HG02970 (cell line): ENCODE results near the gene TNIP1.

Source experiments
- ATAC-seq: cut with Tn5 transposase; IDR thresholded peaks from one replicate; pipeline ENCODE4 v1.9.1; 2021; ENCODE audit warnings: mild to moderate bottlenecking, moderate library complexity, moderate number of reproducible peaks; ENCODE audit not compliant: unreplicated experiment, low FRiP score

TNIP1 gene, protein sequence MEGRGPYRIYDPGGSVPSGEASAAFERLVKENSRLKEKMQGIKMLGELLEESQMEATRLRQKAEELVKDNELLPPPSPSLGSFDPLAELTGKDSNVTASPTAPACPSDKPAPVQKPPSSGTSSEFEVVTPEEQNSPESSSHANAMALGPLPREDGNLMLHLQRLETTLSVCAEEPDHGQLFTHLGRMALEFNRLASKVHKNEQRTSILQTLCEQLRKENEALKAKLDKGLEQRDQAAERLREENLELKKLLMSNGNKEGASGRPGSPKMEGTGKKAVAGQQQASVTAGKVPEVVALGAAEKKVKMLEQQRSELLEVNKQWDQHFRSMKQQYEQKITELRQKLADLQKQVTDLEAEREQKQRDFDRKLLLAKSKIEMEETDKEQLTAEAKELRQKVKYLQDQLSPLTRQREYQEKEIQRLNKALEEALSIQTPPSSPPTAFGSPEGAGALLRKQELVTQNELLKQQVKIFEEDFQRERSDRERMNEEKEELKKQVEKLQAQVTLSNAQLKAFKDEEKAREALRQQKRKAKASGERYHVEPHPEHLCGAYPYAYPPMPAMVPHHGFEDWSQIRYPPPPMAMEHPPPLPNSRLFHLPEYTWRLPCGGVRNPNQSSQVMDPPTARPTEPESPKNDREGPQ

DNA sequence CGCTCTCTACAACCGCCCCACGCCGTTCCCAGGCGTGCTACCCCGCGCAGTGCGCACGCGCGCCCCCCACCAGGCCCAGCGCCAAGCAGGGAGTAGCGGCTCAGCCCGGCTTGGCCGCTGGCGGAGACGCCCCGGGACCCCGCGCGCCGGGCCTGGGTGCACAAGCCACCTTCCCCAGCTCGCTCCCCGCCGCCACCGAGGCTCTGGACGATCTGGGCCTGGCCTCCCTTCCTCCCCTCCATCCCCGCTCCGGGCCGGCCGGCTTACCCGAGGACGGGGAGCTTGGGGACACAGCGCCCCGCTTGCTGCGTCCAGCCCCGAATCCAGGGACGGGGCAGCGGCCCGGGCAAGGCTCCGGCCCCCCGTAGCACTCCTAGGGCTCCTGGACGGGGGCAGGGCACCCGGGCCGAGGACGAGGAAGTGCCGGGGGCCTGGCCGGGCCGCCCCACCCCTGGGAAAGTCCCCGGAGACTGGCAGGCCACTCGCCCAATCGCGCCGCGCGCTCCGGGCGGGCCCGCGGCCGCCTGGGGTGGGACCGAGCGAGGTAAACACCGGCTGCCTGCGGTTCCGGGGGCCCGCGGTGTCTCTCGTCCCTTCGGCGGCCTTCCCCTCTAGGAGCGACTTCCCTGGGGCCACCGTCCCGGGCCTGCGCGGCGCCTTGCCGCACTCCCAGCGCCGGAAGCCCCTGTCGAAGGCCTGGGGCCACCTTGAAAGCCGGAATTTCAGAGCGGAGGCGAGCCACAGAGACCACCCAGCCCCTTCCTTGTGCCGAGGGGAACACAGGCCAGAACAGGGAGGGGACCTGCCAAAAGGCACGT, at the start of gene TNIP1:
Gene TNIP1, minus strand, starts transcription at position 422 of the 818 bp plus-strand sequence. CDS start 15,939 bp downstream, outside the sequence.
- peak; percentile 79 for ATAC-seq

DNA sequence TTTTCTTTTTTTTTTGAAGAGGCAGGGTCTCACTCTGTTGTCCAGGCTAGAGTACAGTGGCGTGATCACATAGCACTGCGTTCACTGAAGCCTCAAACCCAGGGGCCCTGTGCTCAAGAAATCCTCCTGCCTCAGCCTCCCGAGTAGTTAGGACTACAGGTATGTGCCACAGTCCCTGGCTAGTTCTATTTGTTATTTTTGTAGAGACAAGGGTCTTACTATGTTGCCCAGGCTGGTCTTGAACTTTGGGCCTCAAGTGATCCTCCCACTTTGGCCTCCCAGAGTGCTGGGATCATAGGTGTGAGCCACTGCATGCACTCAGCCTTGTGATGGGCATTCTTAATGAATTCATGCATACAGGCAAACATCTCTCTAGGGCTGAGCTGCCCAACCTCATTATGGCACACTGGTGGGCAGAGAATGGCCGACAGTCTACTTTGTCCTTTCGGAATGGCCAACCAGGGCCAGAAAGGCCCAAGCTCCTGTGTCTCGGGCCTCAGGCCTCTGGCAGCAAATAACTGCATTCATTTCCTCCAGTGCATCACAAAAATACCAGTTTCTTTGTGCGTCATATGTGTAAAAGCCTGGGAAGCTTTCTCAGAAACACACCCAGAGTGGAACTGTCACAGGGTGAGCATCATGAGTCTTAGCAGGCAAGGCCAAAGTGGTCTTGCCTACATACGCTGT, 49.5 kb upstream of the TNIP1 start:
- ATAC-seq = no peak

DNA sequence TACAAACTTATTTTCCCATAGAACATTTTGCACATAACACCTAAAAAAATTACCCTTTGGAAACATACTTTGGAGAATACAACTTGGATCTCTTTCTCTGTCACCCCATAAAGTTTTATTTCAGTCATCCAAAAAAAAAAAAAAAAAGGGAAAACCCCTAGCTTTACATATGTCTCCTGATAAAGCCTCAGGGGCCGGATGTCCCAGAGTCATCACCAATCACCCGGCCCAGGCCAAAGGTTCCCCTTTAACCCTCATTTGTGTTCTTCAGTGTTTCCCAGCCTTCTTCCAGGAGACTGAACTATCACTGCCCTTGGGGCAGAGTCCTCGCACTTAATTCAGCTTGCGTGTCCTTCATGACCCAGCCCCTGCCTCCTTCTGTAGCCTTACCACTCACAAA, 48.0 kb upstream of the TNIP1 start:
- ATAC-seq = no peak

DNA sequence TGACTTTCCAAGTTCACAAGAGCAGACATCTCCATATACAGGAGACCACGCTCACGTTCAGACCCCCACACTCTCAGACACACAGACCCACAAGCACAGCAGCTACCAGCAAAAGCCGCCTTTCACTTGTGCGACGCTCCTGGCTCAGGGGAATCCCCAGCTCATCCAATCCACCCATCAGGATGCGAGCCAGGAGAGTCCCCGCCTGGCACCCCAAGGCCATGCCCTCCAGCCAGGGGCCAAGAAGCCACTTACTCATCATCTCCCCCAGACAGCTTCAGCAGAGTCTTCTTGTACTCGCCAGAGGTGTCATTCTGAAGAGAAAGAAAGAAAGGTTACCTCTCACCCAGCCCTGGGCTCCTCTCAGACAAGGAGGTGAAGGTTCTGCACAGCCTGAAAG, 47.1 kb upstream of the TNIP1 start:
- ATAC-seq = no peak

DNA sequence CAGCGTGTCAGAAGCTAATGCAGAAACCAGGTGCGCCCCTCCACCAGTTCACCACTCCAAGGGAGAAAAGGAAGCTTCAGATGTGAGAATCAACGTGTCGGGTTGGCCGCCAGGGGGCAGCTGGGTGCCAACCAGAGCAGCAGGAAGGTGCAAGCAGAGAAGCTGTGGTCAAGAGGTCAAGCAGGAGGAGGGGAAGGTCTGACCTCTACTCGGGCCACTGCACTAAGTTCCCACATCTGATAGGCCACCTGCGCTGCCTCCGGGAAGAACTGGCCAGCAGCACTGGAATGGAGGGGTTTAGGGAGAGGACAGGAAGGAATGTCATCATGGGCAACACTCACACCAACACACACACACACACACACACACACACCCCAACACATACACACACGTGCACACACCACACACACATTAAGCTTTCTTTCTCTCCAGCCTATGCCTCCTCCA, 45.4 kb upstream of the TNIP1 start:
- no peak for ATAC-seq

DNA sequence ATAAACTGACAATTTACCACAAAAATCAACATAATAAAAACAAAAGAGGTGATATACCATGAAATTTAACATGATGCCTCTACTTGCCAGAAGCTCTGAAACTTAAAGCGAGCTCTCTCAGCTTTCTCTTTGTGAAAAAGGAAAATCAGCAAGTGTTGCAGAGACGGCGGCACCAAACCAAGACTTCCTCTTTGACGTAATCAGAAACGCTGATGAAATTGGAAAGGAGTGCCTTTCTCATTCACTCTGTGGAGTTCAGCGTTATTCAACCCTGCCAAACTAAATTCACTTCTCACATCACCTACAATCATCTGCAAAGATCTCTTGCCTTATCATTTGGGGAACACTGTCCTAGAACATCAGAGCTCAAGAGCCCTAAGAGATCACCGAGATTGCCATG, 44.6 kb upstream of the TNIP1 start:
- no peak for ATAC-seq

DNA sequence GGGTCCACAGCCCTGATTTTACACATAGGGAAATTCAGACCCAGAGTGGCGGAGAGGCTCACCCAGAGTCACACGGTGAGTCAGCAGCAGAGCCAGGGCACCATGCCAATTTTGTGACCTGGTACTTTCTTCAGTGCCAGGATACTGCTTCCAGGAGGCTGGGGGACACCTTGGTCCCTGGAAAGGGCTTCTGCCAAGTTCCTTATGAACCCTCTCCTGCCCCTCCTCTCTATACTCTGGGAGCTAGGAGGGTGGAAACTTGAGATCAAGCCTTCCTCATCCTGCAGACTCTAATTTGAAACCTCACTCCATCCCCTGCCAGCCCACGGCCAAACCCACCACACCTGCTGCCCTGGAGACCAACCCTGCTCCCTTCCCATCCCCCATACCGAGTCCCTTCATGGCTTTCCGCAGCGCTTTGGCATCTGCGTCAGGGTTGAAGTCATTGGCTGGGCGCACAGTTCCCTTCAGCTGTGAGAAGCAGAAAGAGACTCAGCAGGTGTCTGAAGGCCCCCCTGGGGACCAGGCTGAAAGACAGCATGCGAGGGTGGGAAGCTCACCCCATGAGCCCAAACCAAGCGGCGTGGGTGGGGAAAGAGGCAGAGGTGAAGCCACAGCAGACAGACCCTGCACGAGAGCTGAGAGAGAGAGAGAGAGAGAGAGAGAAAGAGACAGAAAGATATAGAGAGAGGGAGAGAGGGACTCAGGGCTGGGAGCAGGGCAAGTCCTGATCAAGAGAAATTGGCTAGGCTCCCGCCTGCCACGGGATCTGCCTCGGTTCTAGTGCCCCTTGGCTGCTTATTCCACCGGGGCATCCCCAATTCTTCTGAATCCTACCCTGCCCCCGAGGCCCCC, 43.3 kb upstream of the TNIP1 start:
- peak; percentile 63 for ATAC-seq

DNA sequence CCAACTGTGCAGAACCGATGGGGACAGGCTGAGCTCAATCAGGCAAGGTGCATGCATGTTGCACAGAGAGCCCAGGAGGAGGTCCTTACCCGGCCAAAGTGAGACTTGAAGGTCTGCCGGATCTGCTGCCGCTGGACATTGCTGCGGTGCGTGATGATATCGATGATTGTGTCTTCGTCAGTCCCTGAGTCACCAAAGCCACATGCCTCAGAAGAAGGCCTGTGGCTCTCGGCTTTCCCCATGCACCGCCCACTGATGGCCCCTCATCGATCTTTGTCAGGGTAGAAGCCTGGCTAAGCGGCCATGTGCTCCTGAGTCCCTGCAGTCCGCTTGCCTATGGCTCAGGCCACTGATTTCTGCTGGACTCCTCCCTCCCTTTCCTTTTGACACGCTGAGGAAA, 42.0 kb upstream of the TNIP1 start:
- ATAC-seq = no peak

DNA sequence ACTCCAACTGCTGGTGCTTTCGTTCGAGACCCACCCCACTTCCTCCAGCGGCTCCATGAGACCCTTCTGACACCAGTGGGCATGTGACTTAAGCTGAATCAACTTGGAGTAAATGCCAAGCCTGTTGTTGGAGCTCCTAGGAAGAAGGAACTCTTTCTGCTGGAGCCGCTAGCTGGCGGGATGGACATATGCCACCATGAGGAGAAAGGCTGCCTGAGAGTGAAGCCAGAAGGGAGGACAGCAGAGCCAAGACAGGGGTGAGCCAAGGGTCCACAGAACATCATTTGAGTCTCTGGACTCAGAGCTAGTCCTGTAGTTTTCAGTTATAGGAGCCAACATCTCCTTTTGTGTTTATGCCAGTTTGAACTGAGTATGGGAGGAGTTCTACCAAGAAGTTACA, 40.8 kb upstream of the TNIP1 start:
- ATAC-seq = no peak

DNA sequence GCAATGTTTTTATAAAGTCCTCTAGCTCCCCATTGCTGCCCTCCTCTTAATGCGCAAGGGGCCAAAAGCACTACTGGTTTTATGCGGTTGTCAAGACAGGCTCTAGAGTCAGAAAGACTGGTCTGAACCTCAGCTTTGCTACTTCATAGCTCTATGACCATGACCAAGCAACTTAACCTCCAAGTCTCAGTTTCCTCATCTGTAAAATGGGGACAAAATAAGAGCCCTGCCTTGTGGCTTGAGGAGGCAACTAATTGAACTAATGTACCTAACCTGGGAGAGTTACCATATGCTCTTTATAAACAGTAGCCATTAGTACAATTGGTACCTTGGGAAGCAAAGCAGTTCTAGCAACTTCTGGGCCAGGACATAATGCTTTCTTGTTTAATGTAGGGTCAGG, 40.3 kb upstream of the TNIP1 start:
- no peak for ATAC-seq

DNA sequence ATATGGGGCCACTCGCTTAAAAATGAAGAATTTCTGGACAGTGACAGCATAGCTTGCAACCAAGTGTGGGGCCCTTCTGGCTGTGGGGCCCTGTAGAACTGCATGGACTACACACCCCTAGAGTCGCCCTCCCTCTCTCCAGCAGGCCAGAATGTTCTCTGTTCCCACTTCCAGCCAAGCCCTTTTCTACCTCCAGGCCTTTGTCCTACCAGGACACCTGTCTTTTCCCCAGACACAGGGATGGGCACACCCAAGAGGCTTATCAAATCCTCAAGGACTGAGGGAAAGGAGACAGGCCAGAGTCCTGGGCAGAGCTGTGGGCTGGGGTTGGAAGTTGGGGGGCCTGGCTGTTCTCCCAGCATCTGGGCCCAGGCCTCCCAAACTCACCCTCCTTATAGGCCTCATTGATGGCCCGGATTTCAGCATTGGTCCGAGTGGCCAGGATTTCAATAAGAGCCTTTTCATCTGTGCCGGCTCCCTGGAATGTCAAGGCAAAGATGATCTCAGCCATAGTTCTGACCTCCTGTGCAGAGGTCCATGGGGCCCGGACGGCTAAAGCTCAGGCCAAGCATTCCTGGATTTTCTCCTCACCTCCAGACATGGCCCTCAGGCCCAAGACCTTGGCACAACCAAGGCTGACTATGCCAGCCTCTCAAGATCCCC, 38.2 kb upstream of the TNIP1 start:
- ATAC-seq = no peak

DNA sequence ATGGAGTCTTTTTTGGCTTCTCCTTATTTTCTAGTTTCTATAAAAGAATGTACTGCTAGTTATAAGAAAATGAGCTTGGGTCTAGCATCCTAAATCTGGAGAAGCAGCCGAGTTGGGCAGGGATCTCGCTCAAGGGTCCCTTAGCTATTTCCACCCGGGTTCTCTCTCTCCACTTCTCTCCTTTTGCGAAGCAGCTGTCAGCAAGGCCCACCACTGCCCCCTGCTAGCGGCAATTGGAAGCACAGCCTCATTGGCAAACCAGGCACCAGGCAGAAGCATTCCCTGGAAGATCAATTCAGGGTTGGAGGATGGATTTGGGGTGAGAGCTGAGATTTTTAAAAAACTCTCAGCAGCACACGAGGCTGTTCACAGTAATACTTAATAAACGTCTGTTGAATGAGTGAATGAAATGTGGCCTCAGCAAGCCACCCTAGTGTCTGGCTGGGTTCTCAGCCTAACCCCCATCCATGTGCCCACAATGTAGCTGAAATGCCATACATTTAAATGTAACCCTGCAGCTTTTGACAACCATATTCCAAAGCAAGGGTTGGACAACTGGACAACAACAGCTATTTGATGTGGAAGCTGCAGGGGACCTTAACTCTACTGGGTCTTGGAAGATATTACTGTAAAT, 34.6 kb upstream of the TNIP1 start:
- no peak for ATAC-seq

DNA sequence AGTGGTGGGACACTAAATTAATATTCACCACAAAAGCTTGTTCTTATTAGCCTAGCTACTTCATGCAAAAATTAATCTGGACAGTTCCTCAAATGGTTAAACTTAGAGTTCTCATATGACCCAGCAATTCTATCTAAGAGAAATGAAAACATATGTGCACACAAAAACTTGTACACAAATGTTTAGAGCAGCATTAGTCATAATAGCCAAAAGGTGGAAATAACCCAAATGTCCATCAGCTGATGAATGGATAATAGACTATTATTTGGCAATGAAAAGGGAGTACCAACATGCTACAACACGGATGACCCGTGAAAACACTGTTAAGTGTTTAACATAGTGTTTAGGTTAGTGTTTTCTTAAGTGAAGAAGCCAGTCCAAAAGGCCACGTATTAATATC, 32.8 kb upstream of the TNIP1 start:
- no peak for ATAC-seq

DNA sequence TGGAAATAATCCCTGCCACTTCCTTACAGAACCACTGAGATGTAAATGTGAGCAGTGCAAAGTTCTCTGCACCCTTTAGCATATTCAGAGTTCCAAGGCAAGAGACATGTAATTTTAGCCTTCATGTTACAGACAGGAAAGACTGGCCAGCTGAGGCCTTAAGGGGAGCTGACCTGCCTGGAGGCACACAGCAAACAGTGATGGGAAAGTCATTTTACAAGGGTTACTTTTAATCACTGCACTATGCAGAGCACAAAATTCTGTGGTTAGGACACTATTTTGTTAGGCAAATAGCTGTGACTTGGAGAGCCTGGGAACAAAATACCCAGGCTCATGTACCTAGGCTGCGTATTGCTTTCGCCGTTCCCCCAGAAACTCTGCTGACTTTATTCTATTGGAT, 30.2 kb upstream of the TNIP1 start:
- ATAC-seq = no peak

DNA sequence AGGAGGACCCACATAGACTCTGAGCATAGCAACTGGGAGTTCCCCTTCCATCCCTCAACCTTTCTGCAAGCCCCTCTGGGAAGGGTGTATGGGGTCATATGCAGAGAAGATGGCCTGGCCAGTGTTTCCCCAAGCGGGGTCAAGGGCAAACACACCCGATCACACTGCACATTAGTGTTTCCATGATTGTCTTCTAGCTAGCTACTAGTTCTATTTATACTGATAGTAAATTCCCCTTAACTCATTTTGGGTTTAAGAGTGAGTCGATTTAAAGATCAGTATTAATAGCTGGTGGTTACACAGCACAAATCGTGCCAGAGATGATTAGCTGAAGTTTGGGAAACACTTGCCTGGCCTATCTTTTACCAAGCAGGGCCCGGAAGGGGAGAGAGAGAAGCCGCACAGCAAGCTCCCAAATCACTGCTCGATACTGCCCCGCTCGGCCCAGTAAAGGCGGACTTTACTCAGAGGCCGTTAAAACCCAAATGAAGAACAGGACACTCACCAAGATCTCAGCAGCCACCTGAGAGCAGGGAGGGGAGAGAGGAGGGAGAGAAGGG, 29.4 kb upstream of the TNIP1 start:
- no peak for ATAC-seq

DNA sequence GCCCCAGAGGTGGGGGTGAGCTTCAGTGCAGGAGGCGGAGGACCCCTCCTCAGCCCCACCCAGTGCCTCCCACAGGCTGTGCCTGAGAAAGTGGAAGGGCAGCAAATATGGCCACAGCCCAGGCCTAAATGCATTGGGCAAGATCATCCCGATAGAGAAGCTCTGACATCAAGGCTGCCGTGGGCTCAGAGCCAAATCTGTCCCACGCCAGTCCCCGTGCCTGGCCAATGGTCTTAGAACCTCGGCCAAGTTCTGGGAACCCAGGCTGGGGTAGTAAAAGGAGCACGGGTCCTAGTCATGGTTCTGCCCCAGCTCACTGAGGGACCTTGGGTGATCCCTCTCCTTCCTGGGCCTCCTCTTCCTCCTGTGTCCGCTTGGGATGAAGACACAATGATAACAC, 27.7 kb upstream of the TNIP1 start:
- ATAC-seq = no peak

DNA sequence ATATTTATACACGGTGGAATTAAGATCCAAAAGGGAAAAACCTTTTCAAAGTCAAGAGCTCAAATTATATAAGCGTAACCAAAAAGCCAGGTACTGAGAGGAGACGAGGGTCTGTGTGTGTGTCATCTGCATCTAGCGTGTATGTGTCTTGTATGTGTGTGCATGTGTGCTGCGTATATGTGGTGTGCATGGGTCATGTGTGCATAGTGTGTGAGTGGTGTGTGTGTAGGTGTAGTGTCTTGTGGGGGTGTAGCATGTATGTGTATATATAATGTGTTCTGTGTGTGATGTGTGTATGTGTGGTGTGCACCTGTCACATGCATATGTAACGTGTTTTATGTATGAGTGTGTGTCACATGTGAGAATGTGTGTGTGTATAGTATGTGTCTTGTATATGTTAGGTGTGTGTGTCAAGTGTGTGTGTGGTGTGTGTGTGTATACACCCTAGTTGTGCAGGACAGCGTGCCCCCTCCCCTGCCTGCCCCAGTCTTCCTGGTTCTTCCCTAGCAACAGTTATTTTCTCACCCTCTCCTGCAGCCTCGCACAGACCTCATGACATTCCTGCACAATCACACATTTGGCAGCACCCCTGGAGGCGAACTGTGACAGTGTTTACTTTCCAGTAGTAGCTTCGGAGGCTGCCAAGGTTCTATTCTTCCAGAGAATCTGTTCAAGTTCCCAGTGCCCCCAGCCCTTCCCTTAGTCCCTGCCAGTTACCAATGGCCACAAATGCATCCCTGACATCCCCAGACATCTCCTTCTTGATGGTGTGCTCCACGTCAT, 27.1 kb upstream of the TNIP1 start:
- ATAC-seq = no peak

DNA sequence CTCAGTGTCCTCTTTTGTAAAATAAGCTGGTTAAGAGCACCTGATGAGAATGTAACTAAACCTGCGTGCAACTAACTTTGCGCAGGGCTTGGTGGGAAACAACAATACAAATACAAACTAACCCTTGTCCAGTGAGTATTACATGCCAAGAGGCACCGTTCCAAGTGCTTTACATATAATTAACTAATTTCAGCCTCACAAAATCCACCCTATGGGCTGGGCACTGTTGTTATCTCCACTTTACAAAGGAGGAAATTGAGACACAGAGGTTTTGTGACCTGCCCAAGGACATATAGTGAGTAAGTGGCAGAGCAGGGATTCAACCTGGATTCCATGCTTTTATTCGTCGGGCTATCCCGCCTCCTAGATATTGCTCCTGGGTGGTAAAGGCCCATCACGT, 26.2 kb upstream of the TNIP1 start:
- ATAC-seq = no peak
